Measurements from ENCODE around the gene TMEM201.

TMEM201 gene

GRCh38 chr1:9595156-9595967 lies 6.7 kb downstream of the TMEM201 start:
- WGBS (ENCODE audit: extremely low coverage, insufficient coverage, low lambda C conversion rate) = no CpG with 5 or more reads among the region's 17 CpGs
- H3K23ac ChIP-seq (ENCODE audit: low read length) = no peak overlapping the region
- H3K18ac ChIP-seq (ENCODE audit: low read length) = no peak overlapping the region
- H3K4me2 ChIP-seq (ENCODE audit: low read length) = no peak overlapping the region
- H3K56ac ChIP-seq (ENCODE audit: low read length) = no peak overlapping the region
- no peak overlapping the region for H4K5ac ChIP-seq (ENCODE audit: low read length)
- no peak for DNase-seq
- no peak overlapping the region for H2BK15ac ChIP-seq (replicated peaks; ENCODE audit: low read depth)
- peaks cover 44% of the 10 kb centered on the region for H3K79me2 ChIP-seq (ENCODE audit: control insufficient read depth, insufficient read depth, low read length)
- no peak overlapping the region for H4K8ac ChIP-seq (ENCODE audit: low read depth, low read length)
- no peak overlapping the region for H3K4ac ChIP-seq (ENCODE audit: low read depth, low read length)
- H2AK5ac ChIP-seq (ENCODE audit: low read length) = no peak overlapping the region
- no peaks in the 10 kb centered on the region for H3K36me3 ChIP-seq (ENCODE audit: control insufficient read depth, insufficient read depth, low read length)
- peaks cover 4% of the 10 kb centered on the region for H3K4me1 ChIP-seq (ENCODE audit: control insufficient read depth, low read depth, low read length)
- H3K9ac ChIP-seq (ENCODE audit: low read length) = no peak overlapping the region
- no peak overlapping the region for H2BK5ac ChIP-seq (ENCODE audit: low read length)
- no peak overlapping the region for H3K27ac ChIP-seq (ENCODE audit: low read depth, low read length)
- no peak overlapping the region for H3K4me3 ChIP-seq (ENCODE audit: low read length)
- no peaks in the 10 kb centered on the region for H3K27me3 ChIP-seq (ENCODE audit: insufficient read depth, low read length, poor library complexity)
- H3K79me1 ChIP-seq (ENCODE audit: low read length) = peaks cover 28% of the 10 kb centered on the region
- no peak overlapping the region for H2BK120ac ChIP-seq (ENCODE audit: low read depth, low read length)

DNA sequence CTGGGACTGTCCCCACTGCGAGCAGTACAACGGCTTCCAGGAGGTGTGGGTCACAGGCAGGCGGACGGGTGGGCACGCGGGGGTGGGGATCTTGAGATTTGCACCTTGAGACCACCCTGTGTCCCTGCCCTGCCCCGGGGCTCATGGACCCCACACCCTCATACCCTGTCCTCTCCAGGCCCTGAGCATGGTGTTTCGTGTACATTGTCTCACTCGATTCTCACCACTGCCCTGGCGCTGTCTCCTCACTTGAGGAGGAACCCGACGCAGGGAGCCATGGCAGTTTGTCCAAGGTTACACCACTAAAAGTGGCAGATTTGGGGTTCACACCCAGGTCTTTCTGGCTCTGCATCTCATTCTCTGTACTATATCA lies 7.2 kb downstream of the TMEM201 start:
- peaks cover under 1% of the 10 kb centered on the region for H3K36me3 ChIP-seq (ENCODE audit: control insufficient read depth, insufficient read depth, low read length)
- H3K79me2 ChIP-seq (ENCODE audit: control insufficient read depth, insufficient read depth, low read length) = peaks cover 38% of the 10 kb centered on the region
- no peak overlapping the region for H3K56ac ChIP-seq (ENCODE audit: low read length)
- H3K4ac ChIP-seq (ENCODE audit: low read depth, low read length) = no peak overlapping the region
- no peak overlapping the region for H3K9ac ChIP-seq (ENCODE audit: low read length)
- no peak overlapping the region for H4K5ac ChIP-seq (ENCODE audit: low read length)
- no CpG with 5 or more reads among the region's 12 CpGs for WGBS (ENCODE audit: extremely low coverage, insufficient coverage, low lambda C conversion rate)
- no peak overlapping the region for H4K8ac ChIP-seq (ENCODE audit: low read depth, low read length)
- no peak overlapping the region for H3K4me2 ChIP-seq (ENCODE audit: low read length)
- no peak overlapping the region for H2BK5ac ChIP-seq (ENCODE audit: low read length)
- no peak overlapping the region for H2BK15ac ChIP-seq (replicated peaks; ENCODE audit: low read depth)
- no peak overlapping the region for H3K23ac ChIP-seq (ENCODE audit: low read length)
- no peak overlapping the region for H2AK5ac ChIP-seq (ENCODE audit: low read length)
- no peaks in the 10 kb centered on the region for H3K27me3 ChIP-seq (ENCODE audit: insufficient read depth, low read length, poor library complexity)
- H3K4me1 ChIP-seq (ENCODE audit: control insufficient read depth, low read depth, low read length) = peaks cover 4% of the 10 kb centered on the region
- H3K27ac ChIP-seq (ENCODE audit: low read depth, low read length) = no peak overlapping the region
- H3K4me3 ChIP-seq (ENCODE audit: low read length) = no peak overlapping the region
- DNase-seq = no peak
- H3K18ac ChIP-seq (ENCODE audit: low read length) = no peak overlapping the region
- H2BK120ac ChIP-seq (ENCODE audit: low read depth, low read length) = no peak overlapping the region
- H3K79me1 ChIP-seq (ENCODE audit: low read length) = peaks cover 26% of the 10 kb centered on the region

- no peak overlapping the region for H4K8ac ChIP-seq (ENCODE audit: low read depth, low read length)
- H2BK15ac ChIP-seq (replicated peaks; ENCODE audit: low read depth) = no peak overlapping the region
- peaks cover 23% of the 10 kb centered on the region for H3K79me1 ChIP-seq (ENCODE audit: low read length)
- peaks cover 33% of the 10 kb centered on the region for H3K79me2 ChIP-seq (ENCODE audit: control insufficient read depth, insufficient read depth, low read length)
- no peak for DNase-seq
- no peak overlapping the region for H3K18ac ChIP-seq (ENCODE audit: low read length)
- H2BK5ac ChIP-seq (ENCODE audit: low read length) = no peak overlapping the region
- no peak overlapping the region for H2AK5ac ChIP-seq (ENCODE audit: low read length)
- H3K4me3 ChIP-seq (ENCODE audit: low read length) = no peak overlapping the region
- H4K5ac ChIP-seq (ENCODE audit: low read length) = no peak overlapping the region
- WGBS (ENCODE audit: extremely low coverage, insufficient coverage, low lambda C conversion rate) = no CpG with 5 or more reads among the region's 27 CpGs
- H3K9ac ChIP-seq (ENCODE audit: low read length) = no peak overlapping the region
- H3K23ac ChIP-seq (ENCODE audit: low read length) = no peak overlapping the region
- peaks cover 2% of the 10 kb centered on the region for H3K36me3 ChIP-seq (ENCODE audit: control insufficient read depth, insufficient read depth, low read length)
- H3K4me1 ChIP-seq (ENCODE audit: control insufficient read depth, low read depth, low read length) = peaks cover 4% of the 10 kb centered on the region
- H3K4ac ChIP-seq (ENCODE audit: low read depth, low read length) = no peak overlapping the region
- no peak overlapping the region for H3K56ac ChIP-seq (ENCODE audit: low read length)
- no peaks in the 10 kb centered on the region for H3K27me3 ChIP-seq (ENCODE audit: insufficient read depth, low read length, poor library complexity)
- H3K27ac ChIP-seq (ENCODE audit: low read depth, low read length) = no peak overlapping the region
- H3K4me2 ChIP-seq (ENCODE audit: low read length) = no peak overlapping the region
- no peak overlapping the region for H2BK120ac ChIP-seq (ENCODE audit: low read depth, low read length)
Measured at GRCh38 chr1:9596415-9597123, 7.9 kb downstream of the TMEM201 start.

GRCh38 chr1:9597361-9598315 lies 8.9 kb downstream of the TMEM201 start:
- H3K79me2 ChIP-seq (ENCODE audit: control insufficient read depth, insufficient read depth, low read length) = peaks cover 22% of the 10 kb centered on the region
- H2AK5ac ChIP-seq (ENCODE audit: low read length) = no peak overlapping the region
- H2BK15ac ChIP-seq (replicated peaks; ENCODE audit: low read depth) = no peak overlapping the region
- peaks cover 2% of the 10 kb centered on the region for H3K36me3 ChIP-seq (ENCODE audit: control insufficient read depth, insufficient read depth, low read length)
- no peak overlapping the region for H3K9ac ChIP-seq (ENCODE audit: low read length)
- H4K8ac ChIP-seq (ENCODE audit: low read depth, low read length) = no peak overlapping the region
- no peak overlapping the region for H3K56ac ChIP-seq (ENCODE audit: low read length)
- H3K79me1 ChIP-seq (ENCODE audit: low read length) = peaks cover 16% of the 10 kb centered on the region
- no peak overlapping the region for H4K5ac ChIP-seq (ENCODE audit: low read length)
- H3K4me3 ChIP-seq (ENCODE audit: low read length) = no peak overlapping the region
- no peak overlapping the region for H3K4ac ChIP-seq (ENCODE audit: low read depth, low read length)
- H3K27me3 ChIP-seq (ENCODE audit: insufficient read depth, low read length, poor library complexity) = no peaks in the 10 kb centered on the region
- H2BK120ac ChIP-seq (ENCODE audit: low read depth, low read length) = no peak overlapping the region
- WGBS (ENCODE audit: extremely low coverage, insufficient coverage, low lambda C conversion rate) = no CpG with 5 or more reads among the region's 14 CpGs
- H3K23ac ChIP-seq (ENCODE audit: low read length) = no peak overlapping the region
- H3K4me2 ChIP-seq (ENCODE audit: low read length) = no peak overlapping the region
- peaks cover 4% of the 10 kb centered on the region for H3K4me1 ChIP-seq (ENCODE audit: control insufficient read depth, low read depth, low read length)
- no peak overlapping the region for H2BK5ac ChIP-seq (ENCODE audit: low read length)
- no peak overlapping the region for H3K27ac ChIP-seq (ENCODE audit: low read depth, low read length)
- H3K18ac ChIP-seq (ENCODE audit: low read length) = no peak overlapping the region
- no peak for DNase-seq

GRCh38 chr1:9598316-9598700 lies 9.6 kb downstream of the TMEM201 start:
- Histone ChIP-seq H4K8ac (ENCODE audit: low read depth, low read length) (no peak overlapping the region), H3K27ac (ENCODE audit: low read depth, low read length) (no peak overlapping the region), H3K27me3 (ENCODE audit: insufficient read depth, low read length, poor library complexity) (no peaks in the 10 kb centered on the region), H3K4ac (ENCODE audit: low read depth, low read length) (no peak overlapping the region), H3K56ac (ENCODE audit: low read length) (no peak overlapping the region), H2BK5ac (ENCODE audit: low read length) (no peak overlapping the region), H3K79me2 (ENCODE audit: control insufficient read depth, insufficient read depth, low read length) (peaks cover 16% of the 10 kb centered on the region), H3K4me3 (ENCODE audit: low read length) (no peak overlapping the region), H2BK120ac (ENCODE audit: low read depth, low read length) (no peak overlapping the region), H3K4me1 (ENCODE audit: control insufficient read depth, low read depth, low read length) (no peaks in the 10 kb centered on the region), H4K5ac (ENCODE audit: low read length) (no peak overlapping the region), H3K36me3 (ENCODE audit: control insufficient read depth, insufficient read depth, low read length) (peaks cover 5% of the 10 kb centered on the region), H3K18ac (ENCODE audit: low read length) (no peak overlapping the region), H3K4me2 (ENCODE audit: low read length) (no peak overlapping the region), H3K23ac (ENCODE audit: low read length) (no peak overlapping the region), H3K79me1 (ENCODE audit: low read length) (peaks cover 11% of the 10 kb centered on the region), H2BK15ac (replicated peaks; ENCODE audit: low read depth) (no peak overlapping the region), H2AK5ac (ENCODE audit: low read length) (no peak overlapping the region), H3K9ac (ENCODE audit: low read length) (no peak overlapping the region)
- no CpG with 5 or more reads among the region's 18 CpGs for WGBS (ENCODE audit: extremely low coverage, insufficient coverage, low lambda C conversion rate)
- DNase-seq = no peak

Measured in mesendoderm (in vitro differentiated cells).